GM23338 (cell line): ENCODE measurements around the gene IL17REL.

Experiments
- CREB1 ChIP-seq: fragments of 250-450 bp; sonication (Bioruptor Pico); IDR thresholded peaks from 2 replicates; pipeline ENCODE4 v1.5.0; 2020; ENCODE audit warnings: low read depth, mild to moderate bottlenecking, moderate library complexity
- CTCF ChIP-seq, 2 experiments: fragments of 200-600 bp in 1 of 2; sonication (generic) in 1 of 2; conservative IDR thresholded peaks; 2 replicates each; pipeline versions ENCODE4 v1.5.1 to v1.6.1; 2016 to 2017; ENCODE audit warnings: antibody characterized with exemption in 2 of 2, low read depth in 2 of 2, mild to moderate bottlenecking in 2 of 2, moderate library complexity in 1 of 2
- ETS1 ChIP-seq: IDR thresholded peaks from 2 replicates; pipeline ENCODE4 v1.6.1; 2016; ENCODE audit warnings: antibody characterized with exemption
- EZH2 ChIP-seq: fragments of 200-600 bp; sonication (generic); IDR thresholded peaks from one replicate; pipeline ENCODE4 v1.8.0; 2017; ENCODE audit warnings: antibody characterized with exemption, mild to moderate bottlenecking, low read depth; ENCODE audit not compliant: unreplicated experiment
- EZH2phosphoT487 ChIP-seq: fragments of 200-600 bp; sonication (generic); IDR thresholded peaks from one replicate; pipeline ENCODE4 v1.8.1; 2018; ENCODE audit warnings: antibody characterized with exemption; ENCODE audit not compliant: unreplicated experiment
- JUNB ChIP-seq: IDR thresholded peaks from one replicate; pipeline ENCODE4 v1.6.1; 2016; ENCODE audit warnings: antibody characterized with exemption; ENCODE audit not compliant: unreplicated experiment
- POLR2AphosphoS5 ChIP-seq: IDR thresholded peaks from 2 replicates; pipeline ENCODE4 v1.6.1; 2016; ENCODE audit warnings: antibody characterized with exemption, low read depth
- STAT1 ChIP-seq: IDR thresholded peaks from one replicate; pipeline ENCODE4 v1.6.1; 2016; ENCODE audit warnings: antibody characterized with exemption; ENCODE audit not compliant: unreplicated experiment
- ZNF114 ChIP-seq: fragments of 250-450 bp; sonication (Bioruptor Pico); IDR thresholded peaks from 2 replicates; pipeline ENCODE4 v1.5.0; 2020; ENCODE audit warnings: mild to moderate bottlenecking, moderate library complexity
- ZNF331 ChIP-seq: fragments of 250-450 bp; sonication (Bioruptor Pico); IDR thresholded peaks from 2 replicates; pipeline ENCODE4 v1.5.0; 2020; ENCODE audit warnings: low read depth, mild to moderate bottlenecking, moderate library complexity
- ZNF462 ChIP-seq: fragments of 250-450 bp; sonication (Bioruptor Pico); IDR thresholded peaks from 2 replicates; pipeline ENCODE4 v1.5.0; 2020; ENCODE audit warnings: mild to moderate bottlenecking, moderate library complexity
- TF ChIP-seq, protein P1 (sequence below): IDR thresholded peaks from one replicate; pipeline ENCODE4 v1.6.1; 2018; ENCODE audit warnings: antibody characterized with exemption; ENCODE audit not compliant: unreplicated experiment

DNA sequence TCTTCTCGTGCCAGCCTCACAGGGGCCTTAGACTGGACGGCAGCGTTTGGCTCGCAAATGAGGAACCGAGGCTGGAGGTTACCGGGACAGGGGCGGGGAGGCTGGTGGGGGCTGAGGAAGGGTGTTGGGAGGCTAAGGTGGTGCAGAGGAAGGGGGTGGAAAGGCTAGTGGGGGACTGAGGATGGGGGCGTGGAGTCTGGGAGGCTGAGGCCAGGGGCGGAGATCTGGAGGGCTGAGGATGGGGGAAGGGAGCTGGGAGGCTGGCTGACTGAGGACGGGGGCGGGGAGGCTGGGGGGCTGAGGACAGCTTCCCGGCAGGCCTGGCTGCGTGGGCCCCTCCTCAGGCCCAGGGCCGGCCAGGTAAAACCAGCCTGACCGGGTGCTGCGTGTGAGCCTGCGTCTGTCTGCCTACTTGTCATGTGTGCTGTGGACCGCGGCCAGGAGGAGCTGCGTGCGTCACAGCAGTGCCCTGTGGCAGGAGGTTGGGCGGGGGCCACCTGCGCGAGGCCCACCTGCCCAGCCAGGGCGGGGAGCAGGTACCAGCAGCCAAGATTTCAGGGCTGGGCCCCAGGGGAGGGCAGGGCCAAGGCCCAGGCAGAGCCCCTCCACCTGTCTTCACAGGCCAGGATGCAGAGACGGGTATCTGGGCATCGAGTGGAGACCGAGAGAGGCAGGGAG, 61.4 kb downstream of the IL17REL start:
- no peak for TF ChIP-seq EZH2
- TF ChIP-seq CTCF (conservative IDR thresholded peaks at IDR 0.05; ENCODE audit: low read depth in 2 of 2), result no peak
- TF ChIP-seq POLR2AphosphoS5, result no peak
- TF ChIP-seq EZH2phosphoT487, result no peak
- TF ChIP-seq, protein P1, sequence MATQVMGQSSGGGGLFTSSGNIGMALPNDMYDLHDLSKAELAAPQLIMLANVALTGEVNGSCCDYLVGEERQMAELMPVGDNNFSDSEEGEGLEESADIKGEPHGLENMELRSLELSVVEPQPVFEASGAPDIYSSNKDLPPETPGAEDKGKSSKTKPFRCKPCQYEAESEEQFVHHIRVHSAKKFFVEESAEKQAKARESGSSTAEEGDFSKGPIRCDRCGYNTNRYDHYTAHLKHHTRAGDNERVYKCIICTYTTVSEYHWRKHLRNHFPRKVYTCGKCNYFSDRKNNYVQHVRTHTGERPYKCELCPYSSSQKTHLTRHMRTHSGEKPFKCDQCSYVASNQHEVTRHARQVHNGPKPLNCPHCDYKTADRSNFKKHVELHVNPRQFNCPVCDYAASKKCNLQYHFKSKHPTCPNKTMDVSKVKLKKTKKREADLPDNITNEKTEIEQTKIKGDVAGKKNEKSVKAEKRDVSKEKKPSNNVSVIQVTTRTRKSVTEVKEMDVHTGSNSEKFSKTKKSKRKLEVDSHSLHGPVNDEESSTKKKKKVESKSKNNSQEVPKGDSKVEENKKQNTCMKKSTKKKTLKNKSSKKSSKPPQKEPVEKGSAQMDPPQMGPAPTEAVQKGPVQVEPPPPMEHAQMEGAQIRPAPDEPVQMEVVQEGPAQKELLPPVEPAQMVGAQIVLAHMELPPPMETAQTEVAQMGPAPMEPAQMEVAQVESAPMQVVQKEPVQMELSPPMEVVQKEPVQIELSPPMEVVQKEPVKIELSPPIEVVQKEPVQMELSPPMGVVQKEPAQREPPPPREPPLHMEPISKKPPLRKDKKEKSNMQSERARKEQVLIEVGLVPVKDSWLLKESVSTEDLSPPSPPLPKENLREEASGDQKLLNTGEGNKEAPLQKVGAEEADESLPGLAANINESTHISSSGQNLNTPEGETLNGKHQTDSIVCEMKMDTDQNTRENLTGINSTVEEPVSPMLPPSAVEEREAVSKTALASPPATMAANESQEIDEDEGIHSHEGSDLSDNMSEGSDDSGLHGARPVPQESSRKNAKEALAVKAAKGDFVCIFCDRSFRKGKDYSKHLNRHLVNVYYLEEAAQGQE, result no peak
- no peak for TF ChIP-seq ETS1
- TF ChIP-seq JUNB, result no peak
- TF ChIP-seq ZNF331, result no peak
- TF ChIP-seq ZNF114, result no peak
- no peak for TF ChIP-seq CREB1 (CRISPR knock-in tag)
- TF ChIP-seq STAT1, result no peak
- no peak for TF ChIP-seq ZNF462
